K562 treated with DMSO at 1 percent for 48 hours (cell line): ENCODE data around the gene RAD23A. TPM values are rescaled to one million over a fixed set of nuclear protein-coding genes. Genes with fewer than 3 reads are reported as not detected.

Experiments
- total RNA-seq: library from RNA; unstranded; fragments of 300-600 nt; gene quantifications from 2 replicates; pipeline ENCODE4 v1.2.3, GENCODE V29; 2022; ENCODE audit warnings: low replicate concordance; ENCODE audit errors: extremely low read depth

Gene RAD23A
- not detected in 2 replicates for total RNA-seq

GRCh38 chr19:12945479-12946091 lies at the start of gene RAD23A:
TSS of gene RAD23A (plus strand) at chr19:12945862. CDS start at chr19:12945949, 87 bp downstream.

DNA sequence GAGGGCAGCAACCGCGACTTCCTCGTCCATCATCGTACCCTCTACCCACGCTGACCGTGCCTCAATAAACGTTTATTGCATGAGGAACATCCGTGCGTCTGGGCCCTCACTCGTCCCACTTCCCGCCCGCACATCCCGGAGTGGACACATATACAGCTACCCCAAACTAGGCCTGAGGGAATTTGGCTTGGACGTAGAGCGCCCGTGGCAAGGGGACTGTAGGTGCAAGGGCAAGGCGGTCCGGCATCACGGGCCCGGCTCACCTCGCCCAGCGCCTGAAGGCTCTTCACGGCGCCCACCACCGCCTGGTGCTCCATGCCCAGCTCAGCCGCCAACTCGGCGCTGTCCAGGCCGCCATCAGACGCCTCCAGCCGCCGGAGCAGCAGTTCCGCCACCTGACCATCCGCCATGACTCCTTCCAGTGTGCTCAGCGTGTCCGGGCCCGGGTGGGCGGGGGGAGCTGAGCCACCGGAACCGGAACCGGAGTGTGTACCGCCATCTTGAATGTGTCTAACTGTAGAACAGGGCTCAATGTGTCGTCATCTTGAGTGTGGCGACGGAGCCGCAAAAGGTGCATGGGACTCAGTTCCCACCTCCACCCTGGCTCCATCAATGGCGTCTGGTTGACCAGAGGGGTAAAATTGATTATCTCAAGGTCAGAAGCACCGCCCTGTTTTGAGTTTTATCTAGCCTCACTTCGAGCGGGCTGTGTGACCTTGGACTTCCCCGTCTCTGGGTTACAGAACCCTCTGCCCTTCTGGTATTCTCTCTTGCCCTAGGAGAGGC lies 12.2 kb upstream of the RAD23A start, which contains the start of gene FARSA:
TSS of gene FARSA (minus strand) at position 425 of the 786 bp plus-strand sequence. CDS start at position 410, 15 bp downstream.

GRCh38 chr19:12937927-12938778 lies 7.5 kb upstream of the RAD23A start, which contains the start of gene CALR:
TSS of gene CALR (plus strand) at chr19:12938609. CDS start at chr19:12938680, 71 bp downstream.

DNA sequence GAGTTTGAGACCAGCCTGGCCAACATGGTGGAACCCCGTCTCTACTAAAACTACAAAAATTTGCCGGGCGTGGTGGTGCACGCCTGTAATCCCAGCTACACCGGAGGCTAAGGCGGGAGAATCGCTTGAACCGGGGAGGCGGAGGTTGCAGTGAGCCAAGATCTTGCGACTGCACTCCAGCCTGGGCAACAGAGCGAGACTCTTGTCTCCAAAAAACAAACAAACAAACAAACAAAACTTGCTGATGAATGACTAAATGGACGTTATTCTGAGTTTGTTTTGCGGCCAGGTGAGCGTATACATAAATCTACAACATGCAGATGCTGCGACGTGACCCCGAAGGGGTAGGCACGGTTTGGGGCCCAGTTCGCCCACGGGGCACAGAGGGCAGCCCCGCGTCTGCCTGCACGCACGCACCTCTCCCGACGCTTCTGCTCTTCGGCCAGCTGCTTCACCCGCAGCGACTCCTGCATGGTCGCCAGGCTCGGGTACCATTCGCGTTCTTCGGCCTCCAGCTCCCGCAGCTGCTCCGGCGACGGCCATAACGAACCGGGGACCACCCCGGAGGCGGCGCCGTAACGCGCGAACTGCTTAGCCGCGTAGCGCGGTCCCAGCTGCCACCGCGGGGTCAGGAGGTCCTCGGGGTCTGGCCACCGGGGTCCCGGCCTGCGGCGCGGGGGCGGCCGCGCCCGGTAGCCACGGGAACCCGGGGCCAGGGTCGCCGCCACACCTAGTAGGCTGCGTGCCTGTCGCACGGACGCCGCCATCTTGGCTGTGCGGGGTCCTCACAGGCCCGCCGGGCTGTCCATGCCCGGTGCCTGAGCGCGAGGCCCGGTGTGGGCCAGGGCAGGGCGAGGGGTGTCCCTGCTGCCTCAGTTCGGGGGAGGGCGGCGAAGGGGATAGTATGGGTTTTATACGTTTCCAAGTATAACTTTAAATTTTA lies 11.1 kb downstream of the RAD23A start, which contains the start of gene GADD45GIP1:
TSS of gene GADD45GIP1 (minus strand) at position 778 of the 943 bp plus-strand sequence. CDS start at position 767, 11 bp downstream.

GRCh38 chr19:12969292-12969988 lies 23.8 kb downstream of the RAD23A start, which contains the start of gene DAND5:
TSS of gene DAND5 (plus strand) at chr19:12969576. CDS start at chr19:12969661, 85 bp downstream.

DNA sequence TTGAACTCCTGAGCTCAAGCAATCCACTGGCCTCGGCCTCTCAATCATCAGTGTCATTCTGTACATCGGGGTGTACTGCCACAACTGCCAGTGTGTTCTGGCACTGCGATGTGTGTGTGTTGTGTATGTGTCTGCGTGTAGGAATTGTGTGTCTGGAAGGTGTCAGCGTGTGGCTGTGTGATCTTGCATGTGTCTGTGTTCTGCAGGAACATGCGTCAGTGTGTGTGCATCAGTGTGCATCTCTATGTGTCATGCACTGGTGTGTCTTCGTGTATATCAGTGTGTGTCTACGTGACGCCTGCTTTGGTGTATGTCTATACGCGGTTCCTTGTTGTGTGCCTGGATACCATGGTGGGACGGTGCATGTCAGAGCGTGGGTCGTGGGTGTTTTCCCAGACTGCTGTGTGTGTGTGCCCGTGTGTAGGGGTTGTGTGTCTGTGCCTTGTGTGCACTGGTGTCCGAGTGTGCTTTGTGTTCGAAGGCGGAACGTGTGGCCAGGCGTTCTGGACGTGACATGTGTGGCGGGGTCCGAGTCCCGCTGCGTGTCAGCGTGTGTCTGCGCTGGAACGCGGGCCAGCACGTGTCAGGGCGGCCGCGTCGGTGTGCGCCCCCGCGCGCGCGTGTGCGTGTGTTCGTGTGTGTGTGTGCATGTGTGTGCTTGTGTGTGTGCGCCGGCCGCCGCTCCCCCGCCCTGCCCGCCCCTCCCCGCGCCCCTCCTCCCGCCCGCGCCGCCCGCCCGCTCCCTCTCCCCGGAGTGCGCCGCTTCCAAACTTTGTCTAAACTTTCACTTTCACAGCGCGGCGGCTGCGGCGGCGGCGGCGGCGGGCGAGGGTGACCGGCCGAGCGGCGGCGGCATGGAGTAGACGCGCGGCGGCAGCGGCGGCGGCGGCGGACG lies 49.3 kb downstream of the RAD23A start, which contains the start of gene NFIX:
TSS of gene NFIX (plus strand) at position 775 of the 895 bp plus-strand sequence. CDS start 363 bp downstream, outside the sequence.

Other genes with a start within 250 kb of the RAD23A start
- not detected in 2 replicates for gene FBXW9, start 249.2 kb upstream of the RAD23A start, total RNA-seq
- 258 TPM in 1 of 2 replicates, not detected in the other for gene TNPO2, start 221.9 kb upstream of the RAD23A start, total RNA-seq
- not detected in 2 replicates for gene TRIR, start 211.2 kb upstream of the RAD23A start, total RNA-seq
- not detected in 2 replicates for gene GET3, start 208.4 kb upstream of the RAD23A start, total RNA-seq
- not detected in 2 replicates for gene BEST2, start 194.1 kb upstream of the RAD23A start, total RNA-seq
- gene HOOK2, start 170.3 kb upstream of the RAD23A start, total RNA-seq: not detected in 2 replicates
- not detected in 2 replicates for gene JUNB, start 154.4 kb upstream of the RAD23A start, total RNA-seq
- gene PRDX2, start 144.1 kb upstream of the RAD23A start, total RNA-seq: 1,339 TPM in 1 of 2 replicates, not detected in the other
- gene THSD8, start 143.8 kb upstream of the RAD23A start, total RNA-seq: not detected in 2 replicates
- not detected in 2 replicates for gene RNASEH2A, start 139.3 kb upstream of the RAD23A start, total RNA-seq
- gene RTBDN, start 111.3 kb upstream of the RAD23A start, total RNA-seq: not detected in 2 replicates
- gene MAST1, start 107.3 kb upstream of the RAD23A start, total RNA-seq: not detected in 2 replicates
- not detected in 2 replicates for gene DNASE2, start 64.4 kb upstream of the RAD23A start, total RNA-seq
- not detected in 2 replicates for gene KLF1, start 58.7 kb upstream of the RAD23A start, total RNA-seq
- gene GCDH, start 54.7 kb upstream of the RAD23A start, total RNA-seq: not detected in 2 replicates
- gene SYCE2, start 26.6 kb upstream of the RAD23A start, total RNA-seq: not detected in 2 replicates
- gene FARSA, start 12.2 kb upstream of the RAD23A start, total RNA-seq: 986 TPM in 1 of 2 replicates, not detected in the other
- gene CALR, start 7.3 kb upstream of the RAD23A start, total RNA-seq: 227 and 730 TPM in 2 replicates
- gene GADD45GIP1, start 11.4 kb downstream of the RAD23A start, total RNA-seq: not detected in 2 replicates
- gene DAND5, start 23.7 kb downstream of the RAD23A start, total RNA-seq: not detected in 2 replicates
- gene NFIX, start 49.6 kb downstream of the RAD23A start, total RNA-seq: not detected in 2 replicates
- gene LYL1, start 157.0 kb downstream of the RAD23A start, total RNA-seq: not detected in 2 replicates
- not detected in 2 replicates for gene TRMT1, start 170.9 kb downstream of the RAD23A start, total RNA-seq
- gene NACC1, start 172.4 kb downstream of the RAD23A start, total RNA-seq: not detected in 2 replicates
- not detected in 2 replicates for gene STX10, start 204.5 kb downstream of the RAD23A start, total RNA-seq
- gene IER2, start 204.5 kb downstream of the RAD23A start, total RNA-seq: not detected in 2 replicates